GM13976 (cell line): ENCODE results near the gene CA5B.
A peak's percentile ranks its signal among the peaks of the same experiment; 100 is the strongest.
"Not testable (repeated sequence)": the region's sequence is repeated elsewhere in the genome, so short reads cannot be mapped to it uniquely, and the experiment has no call there.

Experiments
- DNase-seq: peaks from one replicate; pipeline ENCODE4 v3.0.0; 2012; ENCODE audit warnings: low spot score
- in situ Hi-C: fragments of 300-500 bp; cut with MboI; formaldehyde crosslinking; loops from one replicate; pipeline ENCODE4 v1.12.0; 2022; ENCODE audit warnings: low sequenced_read_pairs, mixed read lengths, inconsistent platforms; ENCODE audit not compliant: unreplicated experiment
- TF ChIP-seq, protein P1 (sequence below): IDR thresholded peaks from 2 replicates; pipeline ENCODE4 v1.5.1; 2012; ENCODE audit warnings: borderline replicate concordance, mild to moderate bottlenecking; ENCODE audit not compliant: insufficient read depth; ENCODE audit errors: extremely low read depth, missing control alignments, control extremely low read depth

The CA5B gene, protein sequence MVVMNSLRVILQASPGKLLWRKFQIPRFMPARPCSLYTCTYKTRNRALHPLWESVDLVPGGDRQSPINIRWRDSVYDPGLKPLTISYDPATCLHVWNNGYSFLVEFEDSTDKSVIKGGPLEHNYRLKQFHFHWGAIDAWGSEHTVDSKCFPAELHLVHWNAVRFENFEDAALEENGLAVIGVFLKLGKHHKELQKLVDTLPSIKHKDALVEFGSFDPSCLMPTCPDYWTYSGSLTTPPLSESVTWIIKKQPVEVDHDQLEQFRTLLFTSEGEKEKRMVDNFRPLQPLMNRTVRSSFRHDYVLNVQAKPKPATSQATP

DNA sequence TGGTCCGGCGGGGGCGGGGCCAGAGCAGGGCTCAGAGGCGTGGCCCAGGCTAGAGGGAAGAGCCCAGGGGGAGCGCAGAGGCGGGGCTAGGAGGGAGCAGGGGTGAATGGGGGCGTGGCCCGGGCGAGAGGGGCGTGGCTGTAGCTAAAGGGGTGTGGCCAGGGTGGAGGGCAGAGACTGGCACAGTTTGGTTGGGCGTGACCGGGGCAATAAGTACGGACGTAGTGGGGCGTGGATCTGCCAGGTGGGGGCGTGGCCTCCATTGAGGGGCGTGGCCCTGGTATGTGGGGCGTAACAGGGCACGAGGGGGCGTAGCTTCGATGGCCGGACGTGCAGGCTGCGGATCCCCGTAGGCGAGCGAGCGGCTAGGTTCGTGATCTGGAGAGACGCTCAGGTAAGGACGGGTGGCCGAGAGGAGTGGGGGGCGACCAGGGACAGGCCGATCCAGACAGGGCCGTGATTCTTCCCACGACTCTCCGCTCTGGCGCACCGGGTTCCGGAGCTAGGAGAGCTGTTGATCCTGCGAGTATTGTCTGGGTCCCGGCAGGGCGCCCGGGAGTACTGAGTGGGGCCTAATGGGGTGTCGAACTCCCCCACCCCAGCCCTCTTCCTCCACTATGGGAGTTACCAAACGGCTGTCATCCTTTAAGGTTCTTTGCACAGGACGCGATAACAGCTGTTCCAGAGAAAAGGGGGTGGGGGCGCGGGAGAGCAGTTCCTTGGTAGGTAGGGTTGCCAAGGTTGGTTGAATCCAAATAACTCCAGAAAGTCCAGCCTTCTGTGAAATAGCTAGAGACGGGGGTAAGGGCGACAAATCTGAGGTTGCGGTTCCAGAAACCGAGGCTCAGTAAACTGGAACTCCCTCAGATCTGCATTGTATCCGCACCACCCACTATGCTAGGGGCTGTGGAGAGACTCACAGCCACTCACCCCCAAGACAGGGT, at the start of gene CA5B:
Gene CA5B (plus strand): TSS at position 312 of the 944 bp plus-strand sequence. CDS start 11,754 bp downstream, outside the sequence.
- peak; percentile 92 for DNase-seq
- TF ChIP-seq, protein P1, sequence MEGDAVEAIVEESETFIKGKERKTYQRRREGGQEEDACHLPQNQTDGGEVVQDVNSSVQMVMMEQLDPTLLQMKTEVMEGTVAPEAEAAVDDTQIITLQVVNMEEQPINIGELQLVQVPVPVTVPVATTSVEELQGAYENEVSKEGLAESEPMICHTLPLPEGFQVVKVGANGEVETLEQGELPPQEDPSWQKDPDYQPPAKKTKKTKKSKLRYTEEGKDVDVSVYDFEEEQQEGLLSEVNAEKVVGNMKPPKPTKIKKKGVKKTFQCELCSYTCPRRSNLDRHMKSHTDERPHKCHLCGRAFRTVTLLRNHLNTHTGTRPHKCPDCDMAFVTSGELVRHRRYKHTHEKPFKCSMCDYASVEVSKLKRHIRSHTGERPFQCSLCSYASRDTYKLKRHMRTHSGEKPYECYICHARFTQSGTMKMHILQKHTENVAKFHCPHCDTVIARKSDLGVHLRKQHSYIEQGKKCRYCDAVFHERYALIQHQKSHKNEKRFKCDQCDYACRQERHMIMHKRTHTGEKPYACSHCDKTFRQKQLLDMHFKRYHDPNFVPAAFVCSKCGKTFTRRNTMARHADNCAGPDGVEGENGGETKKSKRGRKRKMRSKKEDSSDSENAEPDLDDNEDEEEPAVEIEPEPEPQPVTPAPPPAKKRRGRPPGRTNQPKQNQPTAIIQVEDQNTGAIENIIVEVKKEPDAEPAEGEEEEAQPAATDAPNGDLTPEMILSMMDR = no peak
- in situ Hi-C loops = no loop called here

DNA sequence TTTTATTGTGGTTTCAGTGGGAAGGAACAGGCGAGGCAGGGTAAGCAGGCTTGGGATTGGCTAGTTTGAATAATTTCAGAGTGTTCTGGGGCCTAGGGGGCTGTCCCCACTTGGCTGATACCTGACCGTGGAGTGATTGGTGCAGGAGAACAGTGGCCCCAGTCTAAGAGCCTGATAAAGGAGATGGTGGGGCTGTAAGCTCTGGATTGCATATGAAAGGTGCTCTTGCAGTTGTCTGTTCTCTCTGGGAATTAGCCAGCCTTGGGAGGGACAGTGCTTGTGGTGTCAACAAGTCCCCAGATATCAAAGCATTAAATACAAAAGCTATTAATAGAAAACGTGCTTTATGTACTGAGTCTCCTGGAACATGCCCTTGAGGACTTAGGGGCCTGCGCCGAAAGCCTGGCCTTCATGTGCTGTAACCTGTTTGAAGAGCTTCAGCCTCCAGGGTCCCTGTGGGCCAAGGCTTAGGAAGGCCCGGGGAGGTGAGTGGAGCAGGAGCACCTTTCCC, 43.1 kb upstream of the CA5B start:
- TF ChIP-seq, protein P1 = no peak
- in situ Hi-C loops = no loop called here
- no peak for DNase-seq

DNA sequence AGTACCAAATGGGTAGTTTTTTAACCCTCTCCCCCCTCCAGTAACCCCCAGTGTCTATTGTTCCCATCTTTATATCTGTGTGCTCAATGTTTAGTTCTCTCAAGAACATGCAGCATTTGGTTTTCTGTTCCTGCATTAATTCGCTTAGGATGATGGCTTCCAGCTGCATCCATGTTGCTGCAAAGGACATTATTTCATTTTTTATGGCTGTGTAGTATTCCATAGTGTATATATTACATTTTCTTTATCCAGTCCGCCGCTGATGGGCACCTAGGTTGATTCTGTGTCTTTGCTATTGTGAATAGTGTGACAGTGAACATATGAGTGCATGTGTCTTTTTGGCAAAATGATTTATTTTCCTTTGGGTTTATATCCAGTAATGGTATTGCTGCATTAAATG, 41.6 kb upstream of the CA5B start:
- in situ Hi-C loops = no loop called here
- TF ChIP-seq, protein P1 = no peak
- DNase-seq = no peak

DNA sequence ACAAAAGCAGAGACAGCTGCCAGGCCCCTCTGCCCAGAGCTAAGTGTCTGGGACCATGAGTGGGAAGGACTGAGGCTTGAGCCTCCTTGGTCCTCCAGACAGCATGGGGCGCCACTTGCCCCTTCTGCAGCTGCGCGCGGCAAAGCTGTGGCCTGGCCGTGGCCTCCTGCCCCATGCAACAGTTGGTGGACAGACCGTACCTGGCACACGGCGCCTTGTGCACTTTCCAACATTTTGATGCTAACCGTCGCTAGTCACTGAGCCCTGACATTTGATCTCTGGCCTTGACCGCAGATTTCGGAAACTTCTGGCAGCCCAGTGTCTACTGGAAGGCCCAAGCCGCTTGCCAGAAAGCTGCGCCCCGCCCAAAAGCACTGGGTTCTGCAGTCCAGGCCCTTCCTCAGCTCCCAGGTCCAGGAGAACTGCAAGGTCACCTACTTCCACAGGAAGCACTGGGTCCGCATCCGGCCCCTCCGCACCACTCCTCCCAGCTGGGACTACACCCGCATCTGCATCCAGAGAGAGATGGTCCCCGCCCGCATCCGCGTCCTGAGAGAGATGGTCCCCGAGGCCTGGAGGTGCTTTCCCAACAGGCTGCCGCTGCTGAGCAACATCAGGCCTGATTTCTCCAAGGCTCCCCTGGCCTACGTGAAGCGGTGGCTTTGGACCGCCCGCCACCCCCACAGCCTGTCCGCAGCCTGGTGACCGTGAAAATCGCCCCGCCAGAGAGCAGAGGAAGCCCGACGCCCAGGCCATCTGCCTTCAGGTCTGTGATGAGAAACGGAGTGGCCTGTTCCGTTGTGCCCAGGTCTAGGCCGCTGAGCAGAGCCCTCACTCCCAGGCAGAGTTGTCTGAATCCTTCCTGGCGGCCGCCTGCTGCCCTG, 35.3 kb upstream of the CA5B start:
- in situ Hi-C loops = no loop called here
- TF ChIP-seq, protein P1 = no peak
- no peak for DNase-seq

DNA sequence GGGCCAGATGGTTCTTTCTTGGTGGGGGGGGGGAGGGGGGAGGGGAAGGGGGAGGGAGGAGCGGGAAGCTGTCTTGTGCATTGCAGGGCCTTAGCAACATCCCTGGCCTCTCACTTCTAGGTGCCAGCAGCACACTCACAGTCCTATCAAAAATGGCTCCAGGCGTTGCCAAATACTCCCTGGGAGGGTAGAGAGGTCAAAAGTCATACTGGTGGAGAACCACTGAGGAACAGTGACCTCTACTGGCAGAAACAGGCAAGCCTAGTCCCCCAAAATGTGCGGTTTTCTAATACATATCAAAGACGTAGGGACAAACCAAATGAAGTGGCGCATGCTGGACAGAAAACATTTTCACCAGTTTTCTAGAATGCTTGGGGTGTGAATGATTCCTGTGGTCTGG, 34.3 kb upstream of the CA5B start:
- in situ Hi-C loops, DNase-seq: not testable (repeated sequence)

DNA sequence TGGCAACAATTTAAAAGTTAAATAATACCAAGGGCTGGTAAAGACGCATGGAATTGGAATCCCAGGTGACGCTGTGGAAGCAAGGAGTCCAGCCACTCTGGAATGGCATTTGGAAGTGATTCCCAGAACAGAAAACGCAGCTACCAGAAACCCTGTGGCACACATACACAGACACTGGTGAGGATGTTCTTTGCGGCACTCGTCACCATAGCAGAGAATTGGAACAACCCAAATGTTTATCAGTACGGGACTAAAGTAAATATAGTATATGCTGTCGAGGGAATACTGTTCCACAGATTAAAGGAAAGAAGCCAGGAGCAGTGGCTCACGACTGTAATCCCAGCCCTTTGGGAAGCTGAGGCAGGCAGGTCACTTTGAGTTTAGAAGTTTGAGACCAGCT, 33.8 kb upstream of the CA5B start:
- in situ Hi-C loops, DNase-seq: not testable (repeated sequence)

DNA sequence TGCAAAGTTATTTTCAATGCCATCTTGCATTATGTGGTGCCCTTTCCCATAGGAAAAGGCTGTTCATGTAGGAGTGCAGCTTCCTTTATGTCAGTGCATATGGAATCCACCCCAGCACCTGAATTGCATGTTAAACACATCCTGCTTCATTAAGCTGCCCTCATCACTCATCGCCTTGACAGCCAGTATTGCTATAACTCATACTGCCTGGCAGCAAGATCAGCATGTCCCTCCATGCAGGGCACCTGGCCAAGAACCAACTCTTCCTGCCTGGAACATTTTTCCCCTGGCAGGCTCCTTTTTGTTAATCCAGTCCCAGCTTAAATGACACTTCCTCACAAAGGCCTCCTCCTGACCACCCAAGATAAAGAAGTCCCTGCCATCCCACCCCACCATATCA, 23.5 kb upstream of the CA5B start:
- DNase-seq = no peak
- in situ Hi-C loops = no loop called here
- TF ChIP-seq, protein P1 = no peak
